HG03095 (cell line): ENCODE measurements around the gene SUSD4.

Source experiments
- ATAC-seq: cut with Tn5 transposase; IDR thresholded peaks from one replicate; pipeline ENCODE4 v1.9.1; 2021; ENCODE audit warnings: moderate library complexity; ENCODE audit not compliant: unreplicated experiment

Gene SUSD4

DNA sequence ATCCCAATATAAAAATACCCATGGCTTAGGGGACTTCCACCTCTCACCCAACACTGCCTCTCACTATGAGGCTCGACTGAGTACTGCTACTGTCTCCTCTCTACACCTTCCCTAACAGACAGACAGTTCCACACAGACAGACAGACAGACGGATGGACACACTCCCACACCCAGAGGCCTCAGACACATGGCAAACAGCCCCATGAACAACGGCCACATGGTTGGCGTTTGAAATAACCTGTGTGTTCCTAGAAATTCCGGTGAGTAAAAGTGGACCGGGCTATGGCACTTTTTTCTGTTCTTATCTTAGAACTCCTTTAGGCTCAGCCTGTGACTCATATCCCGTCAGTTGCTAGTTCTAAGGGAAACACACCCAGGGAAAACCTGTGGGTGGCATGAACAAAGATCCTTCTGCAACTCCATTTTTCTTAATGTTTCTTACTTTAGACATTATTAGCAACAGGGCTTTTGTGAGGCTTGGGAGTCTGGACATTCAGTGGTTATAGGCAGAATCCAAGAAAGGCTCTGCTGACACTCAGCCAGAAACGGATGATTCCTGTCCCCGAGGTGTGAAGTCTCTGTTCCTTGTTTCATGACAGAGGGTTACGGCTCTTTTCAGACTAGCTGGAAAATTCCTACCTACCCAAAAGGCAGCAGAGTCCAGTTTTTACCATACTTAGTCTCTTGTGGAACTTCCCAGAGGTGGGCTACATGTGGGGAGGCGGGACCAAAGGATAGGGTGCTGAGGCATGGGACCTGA lies 130.4 kb downstream of the SUSD4 start:
- ATAC-seq = no peak

DNA sequence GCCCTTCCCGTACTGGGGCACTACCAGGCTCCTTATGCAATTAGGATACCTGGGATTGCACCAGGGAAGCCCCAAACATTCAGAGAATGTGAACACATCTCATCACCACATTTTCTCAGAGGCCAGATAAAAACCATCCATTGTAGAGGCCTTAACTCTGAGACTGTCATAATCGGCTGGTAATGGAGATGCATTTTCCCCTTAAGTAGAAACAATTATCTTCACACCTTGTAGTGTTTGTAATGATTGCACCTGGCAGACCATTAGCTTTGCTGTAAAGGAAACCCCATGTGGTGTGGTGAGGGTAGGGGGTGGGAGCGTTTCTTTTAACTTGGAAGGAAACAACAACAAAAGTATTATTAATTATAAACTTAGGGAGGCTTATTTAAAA lies 131.0 kb downstream of the SUSD4 start:
- ATAC-seq = no peak

DNA sequence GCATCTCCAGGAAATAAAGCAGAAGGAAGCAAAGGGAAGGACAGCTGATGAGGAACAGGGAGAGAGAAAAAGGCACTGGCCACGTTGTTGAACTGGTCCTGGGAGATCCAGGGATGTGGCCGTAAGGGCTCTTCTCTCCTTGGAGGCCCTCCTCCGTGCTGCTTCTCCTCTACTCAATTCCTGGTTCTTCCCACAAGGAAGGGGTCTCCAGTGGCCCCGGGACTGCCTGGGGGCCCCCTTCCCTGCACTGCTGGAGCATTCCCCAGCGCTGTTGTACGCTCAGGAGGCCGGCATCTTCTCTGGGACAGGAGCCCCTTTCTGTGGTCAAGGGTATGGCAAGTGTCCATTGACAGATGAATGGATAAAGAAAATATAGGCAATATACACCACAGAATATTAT lies 132.4 kb downstream of the SUSD4 start:
- no peak for ATAC-seq

DNA sequence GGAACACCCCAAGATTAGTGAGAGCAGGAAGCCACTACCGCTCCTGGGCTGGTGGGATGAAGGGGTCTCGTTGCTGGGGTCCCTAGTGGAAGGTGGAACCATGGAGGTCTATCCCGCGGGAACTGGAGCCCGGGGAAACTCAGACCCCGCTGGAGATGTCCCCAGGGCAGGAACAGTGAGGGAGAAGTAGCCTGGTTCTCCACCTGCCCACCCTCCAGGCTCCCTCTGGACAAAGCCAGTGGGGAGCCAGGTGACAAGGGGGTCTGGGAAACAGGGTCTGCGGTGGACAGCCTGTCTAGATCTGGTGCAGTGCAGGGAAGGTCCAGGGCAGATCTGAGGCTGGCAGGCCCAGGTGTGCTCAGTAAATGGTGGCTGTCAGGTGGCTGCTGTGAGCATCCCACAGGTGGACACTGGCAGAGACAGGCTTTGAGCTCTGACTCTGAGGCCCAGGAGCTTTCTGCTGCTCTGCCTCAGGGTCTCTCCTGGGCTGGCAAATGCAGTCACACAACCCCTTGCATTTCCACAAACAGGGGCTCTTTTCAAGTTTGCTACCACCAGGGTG lies 132.9 kb downstream of the SUSD4 start:
- no peak for ATAC-seq

DNA sequence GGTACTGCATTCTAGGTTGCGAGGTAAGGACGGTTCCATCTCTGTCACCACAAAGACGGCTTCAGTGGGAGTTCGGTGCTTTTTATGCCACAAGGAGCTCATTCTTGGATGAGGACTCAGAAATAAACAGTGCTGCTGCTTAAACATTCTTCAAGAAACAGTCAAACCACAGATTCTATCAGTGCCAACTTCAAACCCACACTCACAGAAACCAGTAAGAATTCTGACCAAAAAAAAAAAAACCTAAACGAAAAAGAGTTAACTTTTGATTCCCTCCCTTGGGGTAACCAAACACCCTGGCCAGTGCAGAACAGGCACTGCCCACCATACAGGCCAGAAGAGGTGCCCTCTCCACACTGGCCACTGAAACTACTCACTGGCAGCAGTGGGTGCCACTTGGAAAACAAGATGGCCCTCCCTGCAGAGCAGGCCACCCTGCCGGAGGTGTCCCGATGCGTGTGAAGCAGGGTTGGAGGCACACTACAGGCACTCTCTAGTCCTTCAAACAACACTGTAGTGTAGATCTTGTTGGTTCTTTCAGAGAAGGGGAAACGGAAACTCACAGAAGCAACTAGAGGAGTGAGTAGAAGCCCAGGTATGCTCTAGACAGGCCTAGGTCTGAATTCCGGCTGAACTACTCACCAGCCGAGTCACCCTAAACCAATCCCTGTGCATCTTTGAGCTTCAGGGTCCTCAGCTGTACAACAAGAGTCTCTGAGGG lies 133.7 kb downstream of the SUSD4 start:
- ATAC-seq = no peak

DNA sequence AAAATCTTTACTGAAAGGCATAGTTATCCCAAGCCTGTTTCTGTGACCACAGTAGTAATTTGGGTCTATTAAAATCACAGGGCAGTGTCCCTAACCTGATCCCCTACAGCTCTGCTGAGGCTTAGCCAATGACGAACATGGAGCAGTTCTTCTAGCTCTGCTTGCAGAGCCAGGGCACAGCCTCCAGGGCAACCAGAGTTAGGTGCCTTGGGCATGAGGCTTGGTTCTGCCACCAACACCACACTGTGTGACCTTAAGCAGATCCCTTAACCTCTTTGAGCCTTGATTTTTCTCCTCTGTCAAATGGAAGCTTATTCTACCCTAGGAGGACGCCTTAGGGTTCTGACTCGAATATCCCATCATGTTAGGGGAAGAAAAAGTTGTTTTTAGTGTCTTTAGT lies 134.2 kb downstream of the SUSD4 start:
- no peak for ATAC-seq

DNA sequence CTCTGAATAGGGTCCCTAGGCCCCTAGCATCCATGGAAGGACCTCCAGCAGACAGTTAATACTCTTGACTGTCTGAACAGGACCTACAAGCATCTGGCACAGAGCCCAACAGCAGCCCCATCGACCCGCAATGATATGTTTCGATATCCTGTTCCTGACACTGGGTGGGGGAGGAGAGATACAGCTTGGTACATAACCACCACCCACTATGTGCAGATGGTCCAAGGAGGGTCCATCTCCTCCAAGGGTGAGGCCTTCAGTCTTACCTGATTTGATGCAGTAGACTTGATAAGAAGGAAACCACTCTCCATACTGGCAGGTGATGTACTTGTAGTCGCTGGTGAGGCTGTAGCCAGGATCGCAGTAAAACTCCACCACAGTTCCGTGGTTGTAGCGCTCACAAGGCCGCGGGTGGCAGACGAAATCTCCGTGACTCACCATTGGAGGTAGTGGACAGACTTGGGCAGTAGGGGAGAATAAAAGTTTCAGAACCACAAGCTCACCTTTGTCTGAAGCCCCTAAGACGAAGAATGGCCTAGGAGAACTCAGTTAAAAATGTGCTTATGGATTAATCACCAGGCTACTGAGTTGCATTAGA lies 134.9 kb downstream of the SUSD4 start:
- no peak for ATAC-seq

DNA sequence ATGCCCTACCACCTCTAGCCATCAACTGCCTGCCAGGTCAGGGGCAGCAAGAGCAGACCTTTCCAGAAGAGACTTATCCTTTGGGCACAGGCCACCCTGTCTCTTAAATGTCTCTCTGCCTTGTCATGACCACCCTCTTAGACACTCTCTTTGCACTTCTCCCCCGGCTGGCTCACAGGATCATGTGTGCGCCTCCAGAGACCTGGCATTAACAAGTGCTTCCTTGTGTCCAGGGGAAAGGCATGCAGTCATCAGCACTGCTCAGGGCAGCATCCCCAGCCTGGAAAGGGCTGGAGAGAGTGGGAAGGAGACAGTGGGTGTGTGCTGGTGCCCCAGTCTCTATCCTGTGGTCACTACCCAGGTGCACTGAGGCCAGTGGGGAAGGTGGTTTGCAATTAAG lies 135.8 kb downstream of the SUSD4 start:
- no peak for ATAC-seq

DNA sequence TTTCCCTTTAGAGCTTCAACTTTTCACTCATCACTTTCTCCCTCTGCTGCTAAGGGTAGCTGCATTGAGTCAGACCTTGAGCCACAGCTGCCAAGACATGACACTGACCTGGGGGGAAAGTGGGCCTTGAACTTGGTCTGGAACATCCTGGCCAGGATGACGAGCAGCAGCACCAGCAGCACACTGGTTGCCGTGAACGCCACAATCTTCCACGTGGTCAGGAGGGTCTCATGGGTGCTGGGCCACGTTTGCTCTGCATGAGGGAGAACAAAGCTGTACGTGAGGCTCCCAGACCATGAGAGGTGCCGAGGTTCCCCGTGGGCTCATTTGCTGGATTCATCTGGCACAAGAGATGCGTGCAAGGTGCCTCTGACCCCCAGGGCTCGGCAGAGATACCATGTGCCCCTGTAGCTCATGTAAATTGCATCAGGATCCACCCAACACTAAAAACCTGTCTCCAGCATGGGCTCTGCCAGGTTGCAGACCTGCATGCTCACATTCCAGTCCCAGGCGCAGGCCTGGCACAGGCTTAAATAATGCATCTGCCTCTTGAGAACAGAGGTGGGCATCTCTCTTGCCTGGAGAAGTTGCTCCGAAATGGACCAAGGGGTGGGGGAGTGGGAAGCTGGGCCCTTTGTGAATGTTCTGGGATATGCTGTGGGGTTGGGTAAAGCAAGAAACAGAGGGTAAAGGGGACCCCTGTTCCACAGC lies 136.3 kb downstream of the SUSD4 start:
- no peak for ATAC-seq

DNA sequence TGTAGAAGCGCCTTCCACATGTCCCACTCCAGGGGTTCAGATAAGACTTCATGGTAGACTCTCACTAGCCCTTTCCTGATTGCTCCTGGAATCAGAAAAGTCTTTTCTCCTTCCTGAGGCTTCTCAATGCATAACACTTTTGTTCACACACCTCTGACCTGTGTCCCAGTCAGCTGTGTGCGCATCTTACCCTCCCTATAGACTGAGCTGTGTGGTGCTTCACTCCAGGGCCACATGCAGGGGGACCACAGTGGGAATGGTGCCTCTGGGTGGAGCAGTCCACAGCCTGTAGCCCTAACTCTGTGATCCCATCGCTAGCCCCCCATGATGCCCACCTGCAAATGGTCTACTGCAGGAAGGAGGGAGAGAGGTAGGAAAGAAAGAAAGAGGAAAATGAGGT lies 136.9 kb downstream of the SUSD4 start:
- ATAC-seq = no peak

DNA sequence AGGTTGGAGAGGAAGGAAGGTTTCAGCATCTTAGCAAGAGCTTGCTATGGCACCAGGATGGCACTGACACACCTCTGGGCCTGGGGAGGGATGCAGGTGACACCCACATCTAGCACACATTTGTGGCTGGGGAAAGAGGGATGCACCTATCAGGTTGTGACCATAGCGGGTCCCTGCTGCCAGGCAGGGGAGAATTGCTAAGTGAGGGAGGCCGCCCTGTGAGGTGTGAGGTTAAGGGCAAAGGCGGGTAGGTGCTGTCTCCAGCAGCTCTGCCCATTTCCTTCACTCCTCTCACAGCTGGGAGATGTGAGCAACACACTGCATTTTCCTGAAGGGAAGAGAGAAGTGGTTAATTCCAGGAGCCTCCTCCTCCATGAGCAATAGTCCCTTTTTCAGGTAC lies 137.7 kb downstream of the SUSD4 start:
- ATAC-seq = no peak

DNA sequence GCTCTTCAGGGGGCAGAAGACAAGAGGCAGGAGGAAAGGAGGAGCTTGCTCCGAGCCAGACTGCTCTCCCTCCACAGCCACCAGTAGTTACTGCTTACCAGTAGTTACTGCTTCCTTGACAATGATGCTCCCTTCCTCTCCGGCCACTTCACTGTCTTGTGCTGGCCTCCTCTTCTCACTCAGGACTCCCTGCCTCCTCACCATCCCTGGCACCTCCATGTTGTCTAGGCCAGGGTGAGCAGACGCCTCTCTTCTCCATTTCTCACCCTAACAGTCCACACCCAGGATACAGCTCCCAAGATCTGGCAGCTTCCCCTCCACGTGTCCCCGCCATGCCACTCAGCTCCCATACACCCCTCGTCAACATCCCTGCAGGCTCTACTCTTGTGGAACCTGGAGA lies 138.5 kb downstream of the SUSD4 start:
- no peak for ATAC-seq

DNA sequence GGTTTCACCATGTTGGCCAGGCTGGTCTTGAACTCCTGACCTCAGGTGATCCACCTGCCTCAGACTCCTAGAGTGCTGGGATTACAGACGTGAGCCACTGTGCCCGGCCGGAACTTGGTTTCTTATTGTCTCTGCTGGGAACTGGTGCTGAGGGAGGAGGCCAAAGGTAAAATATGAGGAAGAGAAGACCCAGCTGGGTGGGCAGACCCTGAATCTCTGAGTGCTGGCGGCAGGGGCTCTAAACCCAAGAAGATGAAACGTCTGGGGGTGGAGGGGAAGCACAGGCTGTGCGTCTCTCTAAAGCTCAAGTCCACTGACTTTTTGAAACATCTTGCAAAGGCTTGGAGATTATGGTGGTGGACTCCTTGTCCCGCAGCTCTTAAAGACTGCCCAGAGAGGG lies 138.9 kb downstream of the SUSD4 start:
- ATAC-seq = no peak

DNA sequence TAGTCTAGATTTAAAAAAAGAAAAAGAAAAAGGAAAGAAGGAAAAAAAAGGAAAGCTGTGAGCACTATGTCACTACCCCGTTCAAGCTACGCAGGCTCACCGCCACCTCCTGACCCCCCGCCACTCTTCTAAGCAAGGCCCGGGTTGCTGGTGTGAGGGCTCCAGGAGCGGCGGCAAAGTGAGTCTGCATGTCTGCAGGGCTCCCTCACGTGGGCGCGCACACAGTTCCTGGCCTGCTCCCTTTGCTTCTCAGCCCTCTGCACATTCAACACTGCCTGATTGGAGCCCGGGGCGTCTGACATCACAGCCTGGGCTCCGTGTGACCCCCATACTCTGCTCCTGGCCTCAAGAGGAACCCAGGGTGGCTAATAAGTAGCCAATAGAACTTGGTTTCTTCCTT lies 139.5 kb downstream of the SUSD4 start:
- no peak for ATAC-seq

DNA sequence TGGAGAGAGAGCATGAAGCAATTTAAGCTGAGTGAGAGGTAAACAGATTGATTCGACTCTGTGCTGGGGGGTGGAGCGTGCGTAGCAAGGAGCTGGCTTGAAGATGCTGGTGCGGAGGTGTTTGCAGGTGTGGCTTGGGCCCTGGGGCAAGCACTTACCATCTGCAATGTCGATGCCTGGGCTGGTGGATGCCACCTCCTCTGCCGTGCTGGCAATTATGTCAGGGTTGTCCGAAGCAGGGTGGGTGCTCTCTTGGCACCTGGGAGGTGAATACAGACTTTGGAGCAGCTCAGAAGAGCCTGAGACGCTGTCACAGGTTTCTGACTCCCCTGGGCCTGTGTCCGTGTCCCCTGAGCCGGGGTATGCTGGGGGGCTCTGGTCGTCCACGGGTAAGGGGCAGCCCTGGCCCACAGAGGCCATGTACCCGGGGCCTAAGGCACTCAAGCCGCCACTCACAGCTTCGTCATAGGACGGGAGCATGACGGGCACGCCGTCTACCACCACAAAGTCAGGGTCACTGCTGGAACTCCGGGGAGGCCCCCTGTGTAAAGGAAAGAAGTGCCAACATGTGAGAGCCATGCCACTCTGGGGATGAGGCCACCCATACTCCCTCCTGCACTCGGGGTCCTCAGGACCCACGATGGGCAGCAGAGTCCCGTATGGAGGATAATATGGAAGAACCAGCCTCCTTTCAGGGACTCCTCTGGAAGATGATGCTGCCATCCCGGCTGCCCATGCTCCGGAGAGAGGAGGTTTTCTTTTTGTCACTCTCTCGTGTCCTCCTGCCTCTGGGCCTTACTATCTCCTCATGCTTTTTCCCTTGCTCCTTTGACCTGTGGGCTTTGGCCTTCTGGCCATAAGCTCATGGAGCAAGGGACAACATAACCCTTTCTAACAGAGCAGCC lies 140.6 kb downstream of the SUSD4 start:
- no peak for ATAC-seq

DNA sequence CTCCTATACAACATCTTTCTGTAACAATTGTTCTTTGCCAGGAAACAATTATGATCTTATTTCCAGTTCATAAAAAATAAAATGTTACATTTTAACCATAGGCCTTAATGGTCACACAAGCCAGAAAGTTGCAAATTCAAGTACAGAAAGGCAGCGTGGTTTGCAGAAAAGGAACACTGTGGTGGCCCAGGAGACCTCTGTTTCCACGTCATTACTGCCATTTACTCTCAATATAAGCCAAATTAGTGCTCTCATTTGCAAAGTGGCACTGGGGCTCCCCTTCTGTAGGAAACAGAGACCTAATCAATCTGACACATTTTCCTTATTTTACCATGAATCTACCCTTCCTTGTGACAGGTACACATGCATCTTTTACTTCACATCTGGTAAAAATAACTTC lies 141.6 kb downstream of the SUSD4 start:
- no peak for ATAC-seq

DNA sequence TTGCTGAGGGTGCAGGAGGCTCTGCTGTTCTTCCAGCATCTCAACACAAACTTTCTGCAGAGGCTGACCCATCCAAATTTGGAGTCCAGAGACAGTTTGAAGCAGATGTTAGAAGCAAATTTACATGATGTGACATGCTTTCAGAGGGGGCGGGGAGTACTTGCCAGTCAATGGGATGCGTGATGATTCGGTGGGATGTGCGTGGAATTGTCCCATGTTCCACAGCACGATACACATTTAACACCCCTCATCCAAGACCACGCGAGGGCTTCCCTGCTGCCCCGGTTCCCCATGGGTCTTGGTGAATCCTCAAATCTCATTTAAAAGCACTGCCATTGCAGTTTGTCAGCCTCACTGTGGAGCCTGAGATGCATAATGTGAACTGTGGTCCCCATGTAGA lies 142.3 kb downstream of the SUSD4 start:
- ATAC-seq = no peak

DNA sequence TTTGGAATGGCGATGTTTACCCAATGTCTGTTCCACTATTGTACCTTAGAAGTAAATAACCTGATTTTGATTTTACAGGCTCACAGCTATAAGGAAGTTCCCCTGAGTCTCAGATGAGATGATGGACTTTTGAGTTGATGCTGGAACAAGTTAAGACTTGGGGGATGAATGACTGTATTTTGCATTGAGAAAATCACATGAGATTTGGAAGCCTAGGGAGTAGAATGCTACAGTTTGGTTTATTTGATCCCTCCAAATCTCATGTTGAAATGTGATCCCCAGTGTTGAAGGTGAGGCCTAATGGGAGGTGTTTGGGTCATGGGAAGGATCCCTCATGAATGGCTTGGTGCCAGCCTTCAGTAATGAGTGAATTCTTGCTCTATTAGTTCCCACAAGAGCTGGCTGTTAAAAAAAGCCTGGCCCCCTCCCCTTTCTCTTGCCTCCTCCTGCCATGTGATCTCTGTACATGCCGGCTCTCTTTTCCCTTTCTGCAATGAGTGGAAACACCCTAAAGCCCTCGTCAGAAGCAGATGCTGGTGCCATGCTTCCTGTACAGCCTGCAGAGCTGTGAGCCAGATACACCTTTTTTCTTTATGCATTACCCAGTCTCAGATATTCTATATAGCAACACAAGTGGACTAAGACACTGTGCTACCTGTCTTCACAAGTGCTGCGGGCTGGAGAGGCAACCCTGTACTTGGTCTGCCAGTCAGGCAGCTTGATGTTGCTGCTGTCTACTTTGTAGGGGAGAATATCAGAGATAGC lies 143.9 kb downstream of the SUSD4 start:
- no peak for ATAC-seq

DNA sequence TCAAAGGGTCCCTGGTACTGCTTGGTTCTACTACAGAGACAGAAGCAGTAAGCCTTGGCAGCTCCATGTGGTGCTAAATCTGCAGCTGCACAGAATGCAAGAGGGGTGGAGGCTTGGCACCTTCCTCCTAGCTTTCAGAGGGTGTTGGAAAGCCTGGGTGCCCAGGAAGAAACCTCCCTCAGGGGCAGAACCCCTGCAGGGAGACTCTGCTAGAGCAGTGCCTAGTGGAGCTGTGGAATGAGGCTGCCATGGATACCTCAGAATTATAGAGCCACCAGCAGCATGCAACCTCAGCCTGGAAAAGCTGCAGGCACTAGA lies 144.7 kb downstream of the SUSD4 start:
- ATAC-seq = no peak

DNA sequence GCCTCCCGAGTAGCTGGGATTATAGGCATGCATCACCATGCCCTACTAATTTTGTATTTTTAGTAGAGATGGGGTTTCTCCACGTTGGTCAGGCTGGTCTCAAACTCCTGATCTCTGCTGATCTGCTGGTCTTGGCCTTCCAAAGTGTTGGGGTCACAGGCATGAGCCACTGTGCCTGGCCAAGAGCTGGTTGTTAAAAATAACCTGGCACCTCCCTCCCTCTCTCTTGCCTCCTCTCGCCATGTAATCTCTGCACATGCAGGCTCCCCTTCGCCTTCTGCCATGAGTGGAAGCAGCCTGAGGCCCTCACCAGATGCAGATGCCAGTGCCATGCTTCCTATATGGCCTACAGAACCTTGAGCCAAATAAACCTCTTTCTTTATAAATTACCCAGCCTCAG lies 146.2 kb downstream of the SUSD4 start:
- no peak for ATAC-seq
